AG08396 (cell line): ENCODE data around the gene DEDD2.

Experiments
- DNase-seq: peaks from one replicate; pipeline ENCODE4 v3.0.0; 2012; ENCODE audit warnings: low spot score, mixed read lengths

DEDD2 gene

DNA sequence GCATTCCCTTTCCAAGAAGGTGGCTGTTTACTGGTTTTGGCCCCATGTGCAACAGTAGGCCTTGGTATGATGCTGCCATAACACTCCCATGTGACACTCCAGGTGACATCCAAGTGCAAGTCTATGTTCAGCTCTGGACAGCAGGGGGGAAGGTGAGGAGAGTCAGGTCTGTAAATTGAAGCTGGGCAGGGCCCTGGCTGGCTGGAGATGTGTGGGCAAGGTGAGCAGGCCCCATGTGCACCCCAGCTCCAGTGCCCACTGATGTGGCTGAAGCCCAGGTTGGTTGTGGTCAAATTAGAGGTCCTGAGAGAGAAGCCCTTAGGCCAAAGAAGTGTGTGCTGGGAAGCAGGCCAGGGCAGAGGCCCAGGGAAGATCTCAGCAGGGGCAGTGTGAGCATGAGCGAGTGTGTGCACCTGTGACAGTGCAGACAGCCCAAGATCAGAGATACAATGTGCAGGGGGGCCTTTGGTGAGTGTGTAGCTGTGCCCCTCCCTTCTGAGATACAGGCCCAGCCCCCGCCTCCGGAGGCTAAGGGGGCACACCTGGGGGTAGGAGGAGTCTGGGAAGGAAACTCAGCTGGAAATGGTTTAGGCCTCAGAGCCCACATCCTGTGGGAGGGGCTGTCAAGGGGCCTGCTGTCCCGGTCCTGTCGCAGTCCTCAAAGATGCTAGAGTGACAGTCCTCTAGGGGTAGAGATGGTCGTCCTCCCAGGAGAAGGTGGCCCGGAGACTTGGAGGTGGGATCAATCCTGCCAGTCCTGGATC is 18.6 kb downstream of the DEDD2 start:
- no peak for DNase-seq

DNA sequence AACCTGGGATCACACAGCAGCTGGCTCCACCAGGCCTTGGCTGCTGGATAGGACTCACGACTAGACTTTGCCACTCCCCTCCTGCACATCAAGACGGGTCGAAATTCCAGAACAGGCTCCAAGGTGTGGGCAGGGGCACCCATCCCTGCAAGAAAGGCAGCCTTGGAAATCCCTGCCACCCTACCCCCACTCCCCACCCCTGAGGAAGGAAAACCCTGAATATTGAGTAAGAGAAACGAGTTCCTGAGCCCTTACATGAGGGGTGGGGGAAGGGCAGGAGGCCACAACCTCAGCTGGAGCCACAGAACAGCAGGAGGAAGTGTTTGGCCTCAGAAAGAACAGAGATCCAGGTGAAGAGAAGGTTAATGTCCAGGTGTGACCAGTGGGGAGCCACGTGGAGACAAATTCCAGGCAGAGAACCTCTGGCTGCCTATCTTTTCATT is 20.1 kb downstream of the DEDD2 start:
- no peak for DNase-seq

DNA sequence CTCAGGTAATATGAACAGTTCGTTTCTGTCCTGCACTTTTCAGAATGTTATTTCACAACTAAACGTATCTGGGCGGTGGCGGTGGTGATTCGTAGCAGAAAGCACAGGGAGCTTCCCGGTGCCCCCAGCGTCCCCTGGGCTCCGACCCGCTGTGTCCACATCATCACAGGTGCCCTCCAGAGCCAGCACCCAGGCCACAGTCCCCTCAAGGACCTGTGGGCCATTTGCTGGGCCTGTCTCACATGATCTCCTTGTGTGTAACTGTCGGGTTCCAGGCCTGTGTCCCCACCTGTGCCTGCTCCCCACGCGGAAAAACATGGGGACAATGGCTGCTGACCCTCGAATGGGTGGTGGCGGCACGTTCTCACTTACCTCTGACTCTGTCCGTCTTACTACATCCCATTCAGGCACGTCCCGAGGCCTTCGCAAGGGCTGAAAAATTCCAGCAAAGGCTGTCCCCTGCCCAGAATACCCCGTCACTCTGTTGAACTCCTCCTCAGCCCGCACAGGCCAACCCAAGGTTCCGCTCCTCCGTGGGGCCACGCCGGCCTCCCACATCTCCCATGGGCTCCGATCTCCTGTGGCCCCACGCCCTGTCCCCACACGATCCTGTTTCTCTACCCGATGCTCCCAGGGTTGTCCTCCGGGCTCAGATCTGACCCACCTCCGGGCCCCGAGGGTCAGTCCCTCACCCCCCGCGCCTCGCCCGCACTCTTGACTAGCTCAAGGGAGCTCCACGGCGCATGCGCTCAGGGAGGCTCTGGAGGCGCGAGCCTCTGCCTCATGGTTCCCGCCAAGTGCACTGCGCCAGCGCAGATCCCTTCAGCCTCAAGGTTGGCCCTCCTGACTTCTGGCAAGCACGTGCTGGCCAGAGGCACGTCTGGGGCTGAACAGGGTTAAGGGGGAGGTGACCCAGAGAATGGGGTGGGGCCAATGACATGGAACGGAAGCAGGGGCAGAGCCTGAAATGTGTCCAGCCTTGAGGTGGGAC is 21.2 kb downstream of the DEDD2 start:
- DNase-seq, result no peak

DNA sequence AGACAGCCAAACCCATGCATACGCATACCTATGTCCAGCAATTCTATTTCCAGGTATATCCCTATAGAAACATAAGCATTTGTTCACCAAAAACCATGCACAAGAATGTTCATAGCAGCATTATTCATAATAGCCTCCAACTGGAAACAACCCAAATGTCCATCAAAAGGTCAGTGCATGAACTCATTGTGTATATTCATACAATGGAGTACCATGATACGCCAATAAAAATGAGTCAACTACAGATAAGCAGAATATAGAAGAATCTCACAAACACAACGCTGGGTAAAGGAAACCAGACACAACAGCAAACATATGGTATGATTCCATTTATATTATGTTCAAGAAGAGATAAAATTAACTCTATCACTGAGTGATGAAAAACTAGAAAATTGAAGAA is 23.8 kb downstream of the DEDD2 start:
- no peak for DNase-seq

DNA sequence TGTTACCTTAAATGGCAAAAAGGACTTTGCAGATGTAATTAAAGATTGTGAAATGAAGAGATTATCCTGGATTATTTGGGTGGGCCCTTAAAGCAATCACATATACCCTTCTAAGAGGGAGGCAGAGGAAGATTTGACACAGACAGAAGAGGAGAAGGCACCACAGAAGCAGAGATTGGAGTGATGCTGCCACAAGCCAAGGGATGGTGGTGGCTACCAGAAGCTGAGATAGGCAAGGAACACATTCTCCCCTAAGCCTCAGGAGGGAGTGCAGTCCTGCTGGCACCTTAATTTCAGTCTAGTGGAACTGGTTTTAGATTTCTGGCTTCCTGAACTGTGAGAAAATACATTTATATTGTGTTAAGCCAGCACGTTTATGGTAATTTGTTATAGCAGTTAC is 24.2 kb downstream of the DEDD2 start:
- no peak for DNase-seq

DNA sequence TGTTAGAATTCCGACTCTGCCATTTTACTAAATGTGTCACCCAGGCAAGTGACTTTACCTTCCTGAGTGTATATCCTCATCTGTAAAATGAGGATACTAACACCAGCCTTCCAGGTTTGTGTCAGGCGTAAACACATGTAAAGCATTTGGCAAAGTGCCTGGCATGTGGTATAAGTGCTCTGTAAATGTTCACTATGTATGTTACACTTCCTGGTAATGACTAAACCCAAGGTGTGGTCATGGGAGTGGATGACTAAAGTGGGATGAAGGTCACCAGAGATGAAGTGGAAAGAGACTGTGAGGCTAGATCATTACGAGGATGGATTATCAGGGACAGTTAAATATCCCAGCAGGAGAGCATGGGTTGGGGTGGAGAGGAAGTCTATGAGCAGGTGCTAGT is 25.6 kb downstream of the DEDD2 start:
- peak; percentile 71 for DNase-seq

DNA sequence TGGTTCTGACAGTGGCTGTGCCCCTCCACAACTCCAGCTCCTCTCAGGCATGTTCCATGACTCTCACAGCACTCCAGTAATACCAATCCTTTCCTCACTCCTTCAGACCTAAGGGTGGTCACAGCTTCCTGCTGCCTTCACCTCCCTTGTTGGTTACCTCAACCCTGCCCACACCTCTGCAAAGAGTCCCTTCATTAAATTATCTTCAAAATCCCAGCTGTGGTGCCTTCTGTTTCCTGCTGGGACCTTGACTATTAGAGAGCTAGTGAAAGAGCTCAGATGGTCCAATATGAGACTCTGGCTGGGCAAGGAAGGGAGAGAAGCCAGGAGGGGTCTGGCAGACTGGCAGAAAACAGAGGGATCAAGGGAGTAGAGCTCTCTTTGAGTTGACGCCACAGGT is 26.1 kb downstream of the DEDD2 start:
- DNase-seq, result no peak

DNA sequence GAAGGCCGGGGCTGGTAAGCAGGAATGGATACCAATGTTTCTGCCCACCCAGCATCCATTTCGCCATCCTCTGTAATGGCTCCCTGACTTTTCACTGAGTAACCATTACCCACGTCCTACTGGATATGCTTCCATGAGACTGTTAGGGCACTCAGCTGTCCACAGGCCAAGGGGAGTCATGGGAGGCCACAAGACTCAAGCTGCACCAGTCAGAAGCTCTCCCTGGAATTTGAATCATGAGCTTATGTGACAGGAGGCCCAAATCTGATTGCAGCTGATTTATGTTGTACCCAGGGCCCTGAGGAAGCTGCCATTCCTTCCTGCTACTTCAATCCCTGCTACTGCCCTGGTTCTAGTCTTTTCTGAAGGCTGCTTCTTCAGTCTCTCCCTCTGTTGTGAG is 28.3 kb downstream of the DEDD2 start:
- no peak for DNase-seq

DNA sequence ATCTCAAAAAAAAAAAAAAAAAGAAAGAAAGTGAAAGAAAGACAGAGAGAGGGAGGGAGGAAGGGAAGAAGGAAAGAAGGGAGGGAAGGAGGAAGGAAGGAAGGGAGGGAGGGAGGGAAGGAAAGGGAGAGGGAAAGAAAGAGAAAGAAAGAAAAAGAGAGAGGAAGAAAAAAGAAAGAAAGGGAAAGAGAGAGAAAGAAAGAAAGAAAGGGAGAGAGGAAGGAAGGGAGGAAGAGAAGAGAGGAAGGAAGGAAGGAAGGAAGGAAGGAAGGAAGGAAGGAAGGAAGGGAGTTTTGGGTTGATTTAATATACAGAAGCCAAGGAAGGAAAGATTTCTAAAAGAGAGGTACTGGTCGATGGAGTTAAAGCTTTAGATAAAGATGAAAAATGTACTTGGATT is 28.8 kb downstream of the DEDD2 start:
- DNase-seq, result no peak

DNA sequence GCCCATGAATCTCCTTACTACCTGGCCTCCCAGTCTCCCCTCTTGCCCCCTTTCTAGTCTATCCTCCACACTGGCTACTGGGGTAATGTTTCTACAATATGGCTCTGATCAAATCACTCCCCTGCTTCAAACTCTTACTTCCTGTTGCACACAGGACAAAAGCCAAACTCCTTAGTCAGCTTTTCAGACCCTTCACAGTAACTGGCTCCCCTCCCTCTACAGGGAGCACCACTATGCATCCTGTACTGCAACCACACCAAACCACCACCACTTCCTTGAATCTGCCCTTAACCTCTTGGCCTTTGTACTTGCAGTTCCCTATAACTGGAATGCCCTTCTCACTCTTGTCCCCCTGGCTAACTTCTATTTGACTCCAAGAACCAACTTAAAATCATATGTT is 32.2 kb downstream of the DEDD2 start:
- DNase-seq, result no peak

DNA sequence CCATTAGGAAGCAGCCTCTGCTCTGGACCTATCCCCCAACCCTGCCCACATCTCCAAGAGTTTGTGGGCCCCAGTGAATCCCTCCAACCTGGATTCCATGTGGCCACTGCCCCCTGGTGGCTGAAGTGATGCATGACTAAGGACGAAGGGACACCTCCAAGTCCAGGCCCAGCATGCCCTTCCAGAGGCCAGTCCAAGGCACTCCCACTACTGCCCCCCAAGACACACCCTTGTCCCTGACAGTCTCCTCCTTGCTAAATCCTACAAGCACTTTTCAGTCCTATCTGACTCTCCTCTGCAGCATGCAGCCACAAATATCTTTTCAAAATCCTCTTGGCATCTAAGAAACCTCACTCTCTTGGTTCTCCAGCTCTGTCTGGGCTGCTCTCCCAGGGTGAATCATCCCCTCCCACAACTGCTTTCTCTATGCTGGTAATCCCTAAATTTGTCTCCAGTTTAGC is 33.0 kb downstream of the DEDD2 start:
- peak; percentile 90 for DNase-seq

DNA sequence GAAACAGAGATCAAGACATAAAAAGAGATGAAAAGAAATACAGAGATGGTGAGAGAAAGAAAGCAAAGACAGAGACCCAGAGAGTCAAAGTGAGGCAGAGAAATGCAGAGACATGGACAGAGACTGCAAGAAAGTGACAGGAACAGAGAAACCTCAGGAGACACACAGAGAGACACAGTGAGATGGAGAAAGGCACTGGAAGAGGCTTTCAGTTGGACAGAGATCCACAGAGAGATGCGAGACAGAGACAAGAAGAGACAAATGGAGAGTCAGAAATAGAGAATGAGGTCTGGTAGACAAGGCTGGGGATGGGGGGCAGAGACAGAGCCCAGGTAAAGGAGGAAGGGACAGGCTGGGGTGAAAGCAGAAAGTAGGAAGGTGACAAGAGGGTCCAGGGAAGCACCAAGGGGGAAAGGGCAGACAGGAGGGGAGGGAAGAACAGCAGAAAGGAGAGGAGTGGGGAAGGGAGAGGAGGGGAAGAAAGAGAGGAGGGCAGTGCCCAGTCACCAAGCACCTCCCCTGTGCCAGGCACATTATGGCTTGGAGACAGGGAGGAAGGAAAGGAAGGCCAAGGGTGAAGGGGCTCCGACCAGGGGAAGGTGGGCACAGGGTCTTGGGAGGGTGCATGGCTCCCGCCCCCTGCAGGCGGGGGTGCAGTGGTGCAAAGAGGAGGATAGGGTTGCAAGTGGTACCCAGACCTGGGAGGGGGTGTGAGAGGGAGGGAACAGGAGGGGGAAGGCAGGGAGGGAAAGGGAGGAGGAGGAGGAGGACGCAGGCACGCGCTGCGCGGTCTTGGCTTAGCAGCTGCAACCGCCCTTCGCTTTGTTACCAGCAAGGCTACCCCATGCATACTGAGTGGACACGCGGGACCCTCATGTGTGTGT is 38.4 kb downstream of the DEDD2 start:
- DNase-seq, result no peak

DNA sequence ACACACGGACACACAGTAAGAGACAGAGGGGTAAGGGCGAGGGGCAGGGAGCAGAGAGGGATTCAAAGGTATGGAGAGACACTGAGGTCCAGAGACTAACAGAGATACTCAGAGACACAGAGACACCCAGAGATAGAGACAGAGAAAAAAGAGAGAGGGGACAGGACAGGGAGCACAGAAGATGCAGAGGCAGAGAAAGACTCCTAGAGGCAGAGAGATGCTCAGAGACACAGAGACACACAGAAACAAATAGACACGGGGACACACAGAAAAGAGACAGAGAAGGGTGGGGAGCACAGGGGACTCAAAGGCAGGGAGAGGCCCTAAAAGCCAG is 39.8 kb downstream of the DEDD2 start:
- DNase-seq, result no peak

DNA sequence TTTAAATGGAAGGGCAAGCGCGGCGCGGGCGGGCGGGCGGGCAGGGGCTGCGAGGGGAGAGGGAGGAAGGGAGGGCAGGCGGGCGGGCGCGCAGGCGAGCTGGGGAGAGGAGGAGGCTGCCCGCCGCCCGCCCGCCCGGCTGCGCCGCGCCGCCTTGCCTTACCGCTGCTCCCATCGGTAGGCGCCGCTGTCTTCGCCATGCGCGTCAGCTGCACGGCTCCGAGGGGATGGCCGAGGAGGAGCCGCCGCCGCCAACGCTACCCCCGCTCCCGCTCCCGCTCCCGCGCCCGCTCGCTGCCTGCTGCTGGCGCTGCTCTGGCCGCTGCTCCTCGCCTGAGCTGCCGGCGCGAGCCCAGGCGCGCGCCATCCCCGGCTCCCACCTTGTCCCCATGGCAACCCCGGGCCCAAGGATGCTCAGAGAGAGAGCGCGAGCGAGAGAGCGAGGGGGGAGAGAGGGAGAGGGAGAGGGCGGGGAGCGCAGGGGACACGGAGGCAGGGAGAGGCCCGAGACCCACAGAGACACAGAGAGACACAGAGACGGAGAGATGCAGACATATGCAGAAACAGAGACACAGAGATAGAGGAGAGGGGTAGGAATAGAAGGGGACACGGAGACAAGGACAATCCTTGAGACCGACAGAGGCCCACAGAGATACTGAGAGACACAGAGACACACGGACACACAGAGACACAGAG is 40.3 kb downstream of the DEDD2 start:
- peak; percentile 89 for DNase-seq

DNA sequence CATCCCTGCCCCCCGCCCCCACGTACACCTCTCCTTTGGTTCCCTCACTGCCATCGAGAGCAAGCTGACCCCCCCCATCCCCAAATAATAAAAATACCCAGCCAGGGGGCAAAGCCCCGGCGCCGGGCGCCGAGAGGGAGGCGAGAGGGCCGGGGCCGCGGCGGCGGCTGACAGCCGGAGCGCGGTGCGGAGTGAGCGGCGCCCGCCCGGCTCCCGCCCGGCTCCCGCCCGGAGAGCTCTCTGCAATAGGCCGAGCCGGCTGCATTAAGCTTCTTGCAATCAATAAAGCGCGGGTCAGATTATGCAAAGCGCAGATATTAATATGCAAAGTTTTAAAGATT is 40.9 kb downstream of the DEDD2 start:
- DNase-seq, result peak; percentile 65

DNA sequence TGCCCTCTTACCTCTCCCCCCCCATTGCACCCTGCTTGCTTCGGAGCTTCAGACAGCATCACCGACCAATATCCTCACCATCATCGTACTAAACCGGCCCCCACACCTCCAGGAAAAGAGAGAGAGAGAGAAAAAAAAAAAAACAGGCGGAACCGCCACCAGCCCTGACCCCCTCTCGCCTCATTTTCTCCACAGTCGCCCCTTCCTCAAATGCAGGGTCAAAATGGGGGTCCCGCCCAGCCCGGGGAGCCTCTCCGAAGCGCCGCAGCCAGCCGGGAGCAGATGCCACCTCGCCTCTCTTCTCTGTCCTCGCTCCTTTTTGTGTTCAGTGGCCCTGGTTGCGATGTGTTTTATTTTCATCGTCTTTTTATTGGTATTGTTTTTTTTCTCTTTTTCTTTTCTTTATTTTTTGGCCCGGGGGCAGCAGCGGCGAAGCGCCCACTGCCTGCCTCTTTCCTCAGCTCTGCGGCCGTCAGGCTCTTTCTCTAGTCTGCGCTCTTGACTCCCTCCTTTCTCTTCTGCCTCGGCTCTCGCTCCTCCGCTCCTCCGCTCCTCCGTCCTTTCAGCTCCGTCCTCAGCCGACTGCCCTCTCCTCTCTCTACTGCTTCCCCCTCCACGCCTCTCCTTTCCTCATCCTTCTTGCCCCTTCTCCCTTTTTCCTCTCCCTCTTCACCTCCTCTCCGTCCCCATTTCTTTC is 41.4 kb downstream of the DEDD2 start:
- DNase-seq, result no peak

DNA sequence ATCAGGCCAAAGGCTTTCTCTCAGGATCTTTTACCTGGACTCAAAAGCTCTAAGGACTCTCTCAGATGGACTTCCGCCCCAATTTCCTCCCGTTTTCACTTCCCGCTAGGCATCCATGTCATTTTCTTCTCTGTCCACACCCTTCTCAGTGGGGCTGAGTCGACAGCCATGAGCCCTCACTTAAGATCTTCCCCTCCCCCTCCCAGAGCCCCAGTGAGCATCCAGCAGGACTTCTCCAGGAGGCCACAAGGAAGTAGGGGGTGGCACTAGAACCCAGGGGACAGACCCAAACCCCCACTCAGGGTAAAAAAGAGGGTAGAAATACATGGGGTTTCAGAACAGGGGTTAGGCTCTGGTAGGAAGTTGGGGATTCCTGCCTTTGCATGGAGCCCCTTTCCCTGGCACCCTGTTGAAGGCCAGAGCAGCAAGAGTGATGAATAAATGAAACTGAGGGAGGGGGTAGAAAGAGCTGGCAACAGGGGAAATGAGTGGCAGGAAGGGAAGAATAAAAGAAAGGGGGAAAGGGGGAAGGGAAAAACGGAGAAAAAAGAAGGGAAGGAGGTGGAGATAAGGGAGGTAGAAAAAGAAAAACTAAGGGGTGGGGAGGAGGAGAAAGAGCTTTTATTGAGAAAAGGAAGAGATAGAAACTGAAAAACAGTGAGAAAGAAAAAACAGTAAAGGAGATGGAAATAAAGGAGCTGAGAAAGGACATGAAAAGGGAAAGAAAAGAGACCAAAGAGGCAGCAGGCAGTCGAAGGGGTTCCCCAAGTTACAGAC is 42.3 kb downstream of the DEDD2 start:
- DNase-seq, result no peak

DNA sequence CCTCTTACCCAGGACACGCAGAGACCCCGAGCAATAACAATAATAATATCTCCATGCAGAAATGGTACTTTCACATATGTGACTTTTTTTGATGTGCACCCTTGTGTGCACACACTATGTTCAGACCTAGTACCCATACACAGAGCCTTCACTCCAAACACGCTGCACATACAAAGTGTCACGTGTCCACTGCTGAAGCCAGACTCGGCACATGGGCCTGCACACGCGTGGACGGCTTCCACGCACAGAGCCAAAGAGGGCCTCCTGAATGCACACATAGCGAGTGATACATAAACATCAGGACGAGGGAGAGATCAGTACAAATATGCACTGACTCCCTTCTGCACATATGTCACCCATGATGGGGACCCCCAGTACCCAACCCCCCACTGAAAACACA is 43.3 kb downstream of the DEDD2 start:
- no peak for DNase-seq

DNA sequence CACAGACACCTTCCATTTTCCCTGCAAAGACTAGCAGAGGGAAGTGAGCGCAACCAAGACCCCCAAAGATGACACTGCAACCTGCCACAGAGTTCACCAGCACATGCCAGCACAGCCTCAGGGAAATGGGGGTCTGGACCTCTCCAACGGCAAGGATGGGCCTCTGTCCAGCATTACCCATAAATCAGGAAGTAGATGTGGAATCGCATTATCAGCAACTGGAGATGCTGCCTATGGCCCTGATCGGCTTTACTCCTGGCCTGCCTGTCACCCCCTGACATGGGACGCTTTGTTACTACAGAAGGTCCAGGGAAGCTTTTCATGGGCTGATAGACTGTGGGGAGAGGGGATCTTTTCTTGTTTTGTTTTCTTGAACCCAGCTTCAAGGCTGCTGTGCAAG is 43.8 kb downstream of the DEDD2 start:
- no peak for DNase-seq

DNA sequence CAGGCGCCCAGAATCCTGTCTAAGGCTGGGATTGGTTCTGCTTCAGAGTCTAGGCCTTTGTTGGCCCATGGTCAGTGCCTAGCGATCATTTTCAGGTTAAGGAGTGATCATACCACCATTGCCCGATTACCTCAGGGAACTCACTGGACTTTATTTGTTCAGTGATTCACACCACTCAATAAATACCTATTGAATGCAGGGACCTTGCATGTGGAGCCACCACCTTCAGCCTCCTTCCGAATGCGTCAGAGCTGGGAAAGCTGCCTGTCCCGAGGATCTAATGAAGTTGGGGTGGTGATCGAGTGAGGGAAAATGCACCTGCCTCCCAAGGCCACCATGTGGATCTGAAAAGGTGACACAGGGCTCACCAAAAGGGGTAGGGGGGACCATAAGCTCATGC is 45.2 kb downstream of the DEDD2 start:
- no peak for DNase-seq
